H1 (cell line): Measurements from ENCODE around the gene ATP13A3. TPM values are rescaled to one million over a fixed set of nuclear protein-coding genes. Genes with fewer than 3 reads are reported as not detected.

Experiments
- CTCF ChIA-PET: fragments of 300-600 bp; sonication (Branson Sonifier 250); formaldehyde crosslinking; loops from one replicate; lab custom pipeline; 2021; ENCODE audit not compliant: partially characterized antibody; lab: Charles Lee
- POLR2A ChIA-PET: fragments of 300-600 bp; sonication (Branson Sonifier 250); formaldehyde crosslinking; loops from one replicate; lab custom pipeline; 2021; ENCODE audit warnings: inconsistent platforms; ENCODE audit not compliant: partially characterized antibody; lab: Charles Lee
- DNase-seq, 2 experiments: peaks; one replicate each; pipeline versions ENCODE4 v3.0.0 to v3.0.0-alpha.2; 2010 to 2022; ENCODE audit warnings: low spot score in 2 of 2, low read depth in 1 of 2, mixed read lengths in 1 of 2
- FAIRE-seq: peaks from 2 replicates; lab custom pipeline; 2011; peaks lifted over from hg19 to GRCh38; lab: Jason Lieb, UNC
- H2AFZ ChIP-seq: 2 replicates; pipeline ENCODE4 v1.8.1; 2012; ENCODE audit warnings: low read length, inconsistent platforms
- H2AK5ac ChIP-seq: 2 replicates; pipeline ENCODE4 v1.6.1; 2013; ENCODE audit warnings: low read depth, low read length
- H2BK120ac ChIP-seq: replicated peaks from 2 replicates; pipeline ENCODE3; 2013; ENCODE audit warnings: low read depth, low read length, inconsistent platforms
- H2BK12ac ChIP-seq: 2 replicates; pipeline ENCODE4 v1.6.1; 2013; ENCODE audit warnings: low read depth, low read length
- H2BK15ac ChIP-seq: 2 replicates; pipeline ENCODE4 v1.6.1; 2013; ENCODE audit warnings: low read length
- H2BK20ac ChIP-seq: 2 replicates; pipeline ENCODE4 v1.6.1; 2013; ENCODE audit warnings: low read length
- H2BK5ac ChIP-seq: 2 replicates; pipeline ENCODE4 v1.6.1; 2013; ENCODE audit warnings: low read depth, low read length
- H3K14ac ChIP-seq: 2 replicates; pipeline ENCODE4 v1.6.1; 2013; ENCODE audit warnings: inconsistent platforms; ENCODE audit not compliant: insufficient read length
- H3K18ac ChIP-seq: 2 replicates; pipeline ENCODE4 v1.6.1; 2013; ENCODE audit warnings: low read length; ENCODE audit errors: extremely low read depth
- H3K23ac ChIP-seq: 2 replicates; pipeline ENCODE4 v1.6.1; 2013; ENCODE audit warnings: inconsistent platforms; ENCODE audit not compliant: insufficient read length
- H3K23me2 ChIP-seq: 2 replicates; pipeline ENCODE4 v1.6.1; 2013; ENCODE audit warnings: low read depth, low read length
- H3K27ac ChIP-seq: 2 replicates; pipeline ENCODE4 v1.6.1; 2011; ENCODE audit warnings: low read depth, low read length, inconsistent platforms
- H3K27me3 ChIP-seq, 4 experiments: replicated peaks in 1 of 4; 1 replicate in 1 of 4; 2 replicates in 3 of 4; pipeline versions ENCODE4 v1.6.1 to v1.8.1; 2011 to 2013; ENCODE audit warnings: low read length in 3 of 4, mild to moderate bottlenecking in 3 of 4, inconsistent platforms in 2 of 4, mixed read lengths in 2 of 4, moderate library complexity in 1 of 4; ENCODE audit not compliant: control insufficient read depth in 3 of 4, insufficient read depth in 3 of 4; ENCODE audit errors: extremely low read depth in 1 of 4
- H3K36me3 ChIP-seq, 4 experiments: 2 replicates each; pipeline versions ENCODE4 v1.6.1 to v1.8.1; 2011 to 2013; ENCODE audit warnings: mild to moderate bottlenecking in 4 of 4, low read length in 3 of 4, moderate library complexity in 2 of 4, control low read depth in 1 of 4, inconsistent platforms in 1 of 4; ENCODE audit not compliant: insufficient read depth in 4 of 4, control insufficient read depth in 2 of 4
- H3K4ac ChIP-seq: replicated peaks from 2 replicates; pipeline ENCODE3; 2013; ENCODE audit warnings: low read length, low read depth, mixed read lengths, inconsistent platforms; ENCODE audit not compliant: insufficient read length
- H3K4me1 ChIP-seq, 4 experiments: replicated peaks in 1 of 4; 1 replicate in 1 of 4; 2 replicates in 3 of 4; pipeline versions ENCODE4 v1.6.1 to v1.8.1; 2011 to 2013; ENCODE audit warnings: low read length in 3 of 4, inconsistent platforms in 2 of 4, mixed read lengths in 1 of 4; ENCODE audit not compliant: insufficient read depth in 4 of 4, control insufficient read depth in 3 of 4
- H3K4me2 ChIP-seq, 2 experiments: 2 replicates each; pipeline versions ENCODE4 v1.6.1 to v1.8.1; 2011 to 2013; ENCODE audit warnings: low read depth in 2 of 2, low read length in 2 of 2, control low read depth in 1 of 2, inconsistent platforms in 1 of 2, mild to moderate bottlenecking in 1 of 2; ENCODE audit not compliant: insufficient read depth in 1 of 2
- H3K4me3 ChIP-seq, 4 experiments: fragments of 200-600, 300-600 bp in 1 of 4; sonication (generic), shearing (Covaris generic), sonication (Bioruptor Twin) in 1 of 4; 2 replicates each; pipeline versions ENCODE4 v1.5.1 to v1.8.1; 2011 to 2016; ENCODE audit warnings: low read length in 4 of 4, low read depth in 3 of 4, control low read depth in 2 of 4, inconsistent platforms in 2 of 4, mild to moderate bottlenecking in 2 of 4, mixed read lengths in 1 of 4, moderate library complexity in 1 of 4; ENCODE audit not compliant: insufficient read depth in 2 of 4; ENCODE audit errors: extremely low read depth in 1 of 4
- H3K56ac ChIP-seq: replicated peaks from 2 replicates; pipeline ENCODE3; 2013; ENCODE audit warnings: low read depth, mild to moderate bottlenecking, mixed read lengths, low read length, inconsistent platforms; ENCODE audit not compliant: insufficient read length
- H3K79me1 ChIP-seq: 2 replicates; pipeline ENCODE4 v1.6.1; 2013; ENCODE audit warnings: low read depth, low read length, control low read depth
- H3K79me2 ChIP-seq, 2 experiments: 2 replicates each; pipeline versions ENCODE4 v1.6.1 to v1.8.1; 2012 to 2013; ENCODE audit warnings: low read length in 2 of 2, mild to moderate bottlenecking in 2 of 2, inconsistent platforms in 1 of 2; ENCODE audit not compliant: insufficient read depth in 2 of 2, control insufficient read depth in 1 of 2
- H3K9ac ChIP-seq, 4 experiments: replicated peaks in 1 of 4; 1 replicate in 1 of 4; 2 replicates in 3 of 4; pipeline versions ENCODE4 v1.6.1 to v1.8.1; 2011 to 2013; ENCODE audit warnings: low read depth in 3 of 4, low read length in 3 of 4, control low read depth in 2 of 4, mild to moderate bottlenecking in 2 of 4, moderate library complexity in 2 of 4, inconsistent platforms in 1 of 4; ENCODE audit errors: extremely low read depth in 1 of 4
- H3K9me3 ChIP-seq, 2 experiments: 2 replicates each; pipeline versions ENCODE4 v1.6.1 to v1.8.1; 2012 to 2013; ENCODE audit warnings: mild to moderate bottlenecking in 2 of 2, moderate library complexity in 2 of 2, control low read depth in 1 of 2, inconsistent platforms in 1 of 2, low read depth in 1 of 2, low read length in 1 of 2, mixed read lengths in 1 of 2; ENCODE audit not compliant: insufficient read depth in 2 of 2
- H4K20me1 ChIP-seq, 2 experiments: replicated peaks in 1 of 2; 2 replicates each; pipeline versions ENCODE3 to v1.8.1; 2011 to 2013; ENCODE audit warnings: inconsistent platforms in 2 of 2, low read length in 2 of 2, mild to moderate bottlenecking in 1 of 2; ENCODE audit not compliant: insufficient read depth in 2 of 2, control insufficient read depth in 1 of 2
- H4K5ac ChIP-seq: 2 replicates; pipeline ENCODE4 v1.6.1; 2013; ENCODE audit warnings: low read length, low read depth, mixed read lengths, inconsistent platforms; ENCODE audit not compliant: insufficient read length
- H4K8ac ChIP-seq: 2 replicates; pipeline ENCODE4 v1.8.0; 2013; ENCODE audit warnings: mild to moderate bottlenecking, moderate library complexity, low read length, inconsistent platforms; ENCODE audit not compliant: insufficient read depth; ENCODE audit errors: extremely low read depth
- H4K91ac ChIP-seq: replicated peaks from 2 replicates; pipeline ENCODE3; 2013; ENCODE audit warnings: low read length, mixed read lengths, inconsistent platforms; ENCODE audit not compliant: insufficient read length
- BCL11A ChIP-seq, 2 experiments: IDR thresholded peaks; one replicate each; pipeline ENCODE4 v1.6.1; 2011; ENCODE audit warnings: low read depth in 2 of 2, low read length in 2 of 2, mild to moderate bottlenecking in 2 of 2
- SIN3A ChIP-seq, 2 experiments: IDR thresholded peaks in 1 of 2; conservative IDR thresholded peaks in 1 of 2; 2 replicates each; pipeline ENCODE4 v1.6.1; 2011 to 2012; ENCODE audit warnings: low read length in 2 of 2, improper control_type of control experiment in 1 of 2, low read depth in 1 of 2, mild to moderate bottlenecking in 1 of 2
- WGBS, 2 experiments: shearing (Covaris generic) in 1 of 2; methylation state at CpG; one replicate each; pipeline versions ENCODE4 v1.1.6 to v1.1.7; 2013 to 2015; ENCODE audit warnings: low lambda C conversion rate in 2 of 2, mixed read lengths in 2 of 2, inconsistent platforms in 1 of 2, low coverage in 1 of 2, missing lambda C conversion rate in 1 of 2; ENCODE audit not compliant: insufficient replicate concordance in 2 of 2, insufficient coverage in 1 of 2, insufficient read length in 1 of 2; ENCODE audit errors: extremely low coverage in 1 of 2, missing lambda C conversion rate in 1 of 2; 5-methylcytosine and 5-hydroxymethylcytosine counted together
- polyA plus RNA-seq, 7 experiments: library from polyadenylated mRNA; depleted of rRNA in 3 of 7; stranded (reverse) in 5 of 7; unstranded in 2 of 7; fragments of >200 nt in 5 of 7; fragments of 200-250 nt in 2 of 7; gene quantifications; 1 replicate in 5 of 7; 2 replicates in 1 of 7; 4 replicates in 1 of 7; pipeline versions ENCODE4 v1.2.1 to v1.2.3, GENCODE V29; 2011 to 2013; ENCODE audit warnings: missing spikeins in 2 of 7, mixed read lengths in 2 of 7
- total RNA-seq: library from RNA; stranded (reverse); fragmentation: NEBNext Ultra II Directional; extraction: Animal tissue kit (Norgen Biotek cat#: 25700); gene quantifications from 2 replicates; pipeline ENCODE4 v1.2.1, GENCODE V29; 2021

Gene ATP13A3
- total and polyA plus RNA-seq, 2 of the 8 experiments (the other 6 are each of a cell fraction or from before 2014, with no cell fraction given): 18.6 to 92.2 TPM

DNA sequence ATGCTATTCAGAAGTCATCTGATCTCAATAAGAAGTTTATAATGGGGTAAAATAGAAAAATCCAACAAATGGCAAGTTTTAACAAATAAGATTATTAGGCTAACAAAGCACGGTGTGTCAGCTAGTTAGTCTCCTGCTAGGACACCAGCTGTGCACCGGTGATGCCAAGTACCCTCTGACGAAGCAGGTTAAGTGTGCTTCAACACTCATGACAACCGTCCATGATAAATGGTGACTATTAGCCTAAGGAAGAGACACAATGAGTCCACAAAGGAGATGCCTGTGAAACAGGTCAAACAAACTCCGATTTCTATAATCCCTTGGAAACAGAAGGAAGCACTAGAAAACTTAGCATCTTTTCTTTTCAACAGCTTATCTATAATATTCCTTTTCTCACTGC lies 36.5 kb downstream of the ATP13A3 start:
- H3K18ac ChIP-seq: no peak overlapping the region
- H3K36me3 ChIP-seq: peaks cover 2 to 68% (median 35%) of the 10 kb centered on the region in 4 experiments
- H4K8ac ChIP-seq: no peak overlapping the region
- WGBS, 2 experiments: 90% methylated on average over 5 of the region's 5 CpGs; no CpG with 5 or more reads in 1 of the 2 experiments
- no peak overlapping the region for H3K4me2 ChIP-seq
- H3K23me2 ChIP-seq: no peaks in the 10 kb centered on the region
- H4K91ac ChIP-seq: no peak overlapping the region
- H3K27ac ChIP-seq: no peak overlapping the region
- no peak for FAIRE-seq
- H2AK5ac ChIP-seq: no peak overlapping the region
- no peak overlapping the region for H2BK5ac ChIP-seq
- H3K27me3 ChIP-seq: peaks cover 0 to 2% (median 0%) of the 10 kb centered on the region in 4 experiments; a peak in 1 of 7 replicates
- H2AFZ ChIP-seq: no peak overlapping the region
- H4K20me1 ChIP-seq: no peaks in the 10 kb centered on the region
- H3K79me2 ChIP-seq: no peaks in the 10 kb centered on the region
- H2BK120ac ChIP-seq: no peak overlapping the region
- POLR2A ChIA-PET: no interaction called here
- H2BK15ac ChIP-seq: no peak overlapping the region
- no peak overlapping the region for H3K14ac ChIP-seq
- no peak overlapping the region for H3K23ac ChIP-seq
- CTCF ChIA-PET: interaction anchor here (0.9 to 2.1 kb wide), 4 partner anchors 9 to 124 kb away, joined by 3 to 6 read pairs (median 3); no protein-coding TSS in a partner anchor
- H3K56ac ChIP-seq: no peak overlapping the region
- H3K79me1 ChIP-seq: no peaks in the 10 kb centered on the region
- no peak overlapping the region for H4K5ac ChIP-seq
- H3K4me1 ChIP-seq: no peaks in the 10 kb centered on the region
- H2BK12ac ChIP-seq: no peak overlapping the region
- H3K9ac ChIP-seq: peak overlapping the region in 1 of 4 experiments; percentile 34; a peak in 1 of 7 replicates
- H3K4me3 ChIP-seq: no peak overlapping the region
- no peak for DNase-seq
- no peak overlapping the region for H3K4ac ChIP-seq
- H2BK20ac ChIP-seq: no peak overlapping the region
- H3K9me3 ChIP-seq: no peaks in the 10 kb centered on the region
- TF ChIP-seq BCL11A (IDR thresholded peaks at IDR 0.05; ENCODE audit: low read depth in 2 of 2, low read length in 2 of 2) (no peak), SIN3A (conservative IDR thresholded peaks at IDR 0.05 in 1 of 2, IDR thresholded peaks at IDR 0.05 in 1 of 2; ENCODE audit: low read depth in 1 of 2, low read length in 2 of 2) (no peak)
